K562 (cell line): ENCODE measurements around the gene CTDSP2. TPM values are rescaled to one million over a fixed set of nuclear protein-coding genes. Genes with fewer than 3 reads are reported as not detected.
A peak's percentile ranks its signal among the peaks of the same experiment; 100 is the strongest.

Source experiments
- CEBPB ChIP-seq: fragments of 450-650 bp; IDR thresholded peaks from 2 replicates; pipeline ENCODE4 v1.6.1; 2016; ENCODE audit warnings: missing genetic modification characterization, missing compliant biosample characterization
- ELK3 ChIP-seq: fragments of 450-650 bp; formaldehyde crosslinking; IDR thresholded peaks from 2 replicates; pipeline ENCODE4 v1.4.0; 2020; ENCODE audit warnings: mild to moderate bottlenecking
- HMBOX1 ChIP-seq: sonication (generic); IDR thresholded peaks from 2 replicates; pipeline ENCODE4 v1.6.1; 2016
- KLF16 ChIP-seq: IDR thresholded peaks from 2 replicates; pipeline ENCODE4 v1.6.1; 2016; ENCODE audit warnings: antibody characterized with exemption
- NR2C2 ChIP-seq, 2 experiments: fragments of 200-800 bp in 1 of 2; sonication (Bioruptor generic) in 1 of 2; sonication (generic) in 1 of 2; formaldehyde crosslinking in 1 of 2; IDR thresholded peaks; 2 replicates each; pipeline versions ENCODE4 v1.6.1 to v1.8.0; 2016 to 2022; ENCODE audit warnings: mild to moderate bottlenecking in 1 of 2, missing compliant biosample characterization in 1 of 2, missing genetic modification characterization in 1 of 2, missing genetic modification reagents in 1 of 2
- REST ChIP-seq, 2 experiments: fragments of 450-650 bp; formaldehyde crosslinking in 1 of 2; IDR thresholded peaks; 2 replicates each; pipeline versions ENCODE4 v1.4.0 to v1.6.1; 2014 to 2020; ENCODE audit warnings: mild to moderate bottlenecking in 2 of 2, borderline replicate concordance in 1 of 2, low read depth in 1 of 2
- SMARCA4 ChIP-seq: fragments of 450-650 bp; IDR thresholded peaks from 2 replicates; pipeline ENCODE4 v1.6.1; 2016
- SMARCB1 ChIP-seq: IDR thresholded peaks from 2 replicates; pipeline ENCODE4 v1.6.1; 2011; ENCODE audit warnings: improper control_type of control experiment, low read depth; ENCODE audit not compliant: insufficient read length
- TEAD1 ChIP-seq, 2 experiments: fragments of 450-650 bp in 1 of 2; sonication (generic) in 1 of 2; formaldehyde crosslinking; IDR thresholded peaks; 2 replicates each; pipeline versions ENCODE4 v1.4.0 to v1.8.0; 2020 to 2022; ENCODE audit warnings: mild to moderate bottlenecking in 2 of 2, missing genetic modification reagents in 1 of 2
- TFAP4 ChIP-seq: sonication (generic); formaldehyde crosslinking; IDR thresholded peaks from 2 replicates; pipeline ENCODE4 v1.8.0; 2022; ENCODE audit warnings: missing genetic modification reagents, mild to moderate bottlenecking, moderate library complexity, borderline replicate concordance
- TRIM28 ChIP-seq: fragments of 450-650 bp; IDR thresholded peaks from 2 replicates; pipeline ENCODE4 v1.6.1; 2017
- ZBTB43 ChIP-seq: sonication (generic); formaldehyde crosslinking; IDR thresholded peaks from 2 replicates; pipeline ENCODE4 v1.8.0; 2023; ENCODE audit warnings: mild to moderate bottlenecking, missing genetic modification reagents
- polyA plus RNA-seq, 8 experiments: library from polyadenylated mRNA; depleted of rRNA in 4 of 8; stranded (reverse) in 5 of 8; unstranded in 3 of 8; fragments of >200 nt; fragmentation: Nextera tagmentation in 2 of 8; fragmentation: Illumina TruSeq in 1 of 8; extraction: Ambion mirVana in 2 of 8; extraction: Trizol in 1 of 8; gene quantifications; 2 replicates each; pipeline versions ENCODE4 v1.2.1 to v1.2.3, GENCODE V29; 2011 to 2014; ENCODE audit warnings: inconsistent platforms in 1 of 8, missing spikeins in 1 of 8
- total RNA-seq, 7 experiments: library from RNA; depleted of rRNA in 6 of 7; stranded (reverse); fragments of >200 nt in 6 of 7; fragmentation: Illumina TruSeq in 2 of 7; extraction: Trizol in 2 of 7; gene quantifications; 2 replicates each; pipeline versions ENCODE4 v1.2.1 to v1.2.3, GENCODE V29; 2011 to 2021; ENCODE audit warnings: low replicate concordance in 1 of 7

The CTDSP2 gene
- total and polyA plus RNA-seq, 9 of the 15 experiments (the other 6 are each of a cell fraction or from before 2014, with no cell fraction given): 20.4 to 108 (median 47.7) TPM

- no peak for TF ChIP-seq SMARCB1
- TF ChIP-seq CEBPB (tag): peak; percentile 86
- no peak for TF ChIP-seq NR2C2 (CRISPR knock-in tag; IDR thresholded peaks at IDR 0.05)
- TF ChIP-seq NR2C2 (tag; IDR thresholded peaks at IDR 0.05): peak; percentile 52; the same call in 1 of the 2 replicates
- no peak for TF ChIP-seq ELK3 (CRISPR knock-in tag)
- TF ChIP-seq KLF16: peak; percentile 83
- TF ChIP-seq HMBOX1: no peak
- TF ChIP-seq TEAD1 (CRISPR knock-in tag; IDR thresholded peaks at IDR 0.05): no peak
- TF ChIP-seq SMARCA4: 0 out of 2 replicates have a peak, but pooled peaks have one; percentile 31
- no peak for TF ChIP-seq ZBTB43 (CRISPR knock-in tag)
- peak; percentile 23; the same call in 1 of the 2 replicates for TF ChIP-seq TFAP4
- TF ChIP-seq REST (IDR thresholded peaks at IDR 0.05; ENCODE audit: borderline replicate concordance): peak; percentile 90
- no peak for TF ChIP-seq REST (CRISPR knock-in tag; IDR thresholded peaks at IDR 0.05; ENCODE audit: low read depth)
- no peak for TF ChIP-seq TRIM28
- TF ChIP-seq, all 486 proteins: peak for 25
These were observed 29.7 kb downstream of the CTDSP2 start (continued) for GRCh38 chr12:57816855-57817151.
